AG04450 (cell line): ENCODE measurements around the gene AUTS2. TPM values are rescaled to one million over a fixed set of nuclear protein-coding genes. Genes with fewer than 3 reads are reported as not detected.

Source experiments
- CTCF ChIA-PET: fragments of 300-600, 350-600 bp; formaldehyde crosslinking; extraction: SDS; loops from one replicate; lab custom pipeline; 2022; ENCODE audit warnings: antibody characterized with exemption, inconsistent platforms; lab: Charles Lee
- POLR2A ChIA-PET: fragments of 350-600 bp; formaldehyde crosslinking; extraction: SDS; loops from one replicate; lab custom pipeline; 2021; ENCODE audit warnings: antibody characterized with exemption, inconsistent platforms; lab: Yijun Ruan, JAX
- DNase-seq: peaks from one replicate; pipeline ENCODE4 v3.0.0-alpha.2; 2011; ENCODE audit warnings: low read depth, low spot score
- H3K27ac ChIP-seq: one replicate; pipeline ENCODE4 v1.5.1; 2012; ENCODE audit warnings: low read depth, low read length, control low read depth
- H3K27me3 ChIP-seq: one replicate; pipeline ENCODE4 v1.6.0; 2012; ENCODE audit warnings: low read length; ENCODE audit not compliant: control insufficient read depth, insufficient read depth
- H3K4me3 ChIP-seq: 2 replicates; pipeline ENCODE4 v1.5.1; 2011; ENCODE audit warnings: mild to moderate bottlenecking, low read depth, low read length, control low read depth
- H3K9me3 ChIP-seq: 2 replicates; pipeline ENCODE4 v1.5.1; 2012; ENCODE audit warnings: low read length; ENCODE audit not compliant: control insufficient read depth, insufficient read depth
- CTCF ChIP-seq: IDR thresholded peaks from 2 replicates; pipeline ENCODE4 v1.5.1; 2011; ENCODE audit warnings: low read depth, low read length, control low read depth, inconsistent platforms
- polyA plus RNA-seq: library from polyadenylated mRNA; depleted of rRNA; stranded (reverse); fragments of >200 nt; gene quantifications from 2 replicates; pipeline ENCODE4 v1.2.3, GENCODE V29; 2011

Gene AUTS2
- polyA plus RNA-seq, 1 experiment = 1.5 TPM

GRCh38 chr7:69564454-69565417 lies 33.5 kb upstream of the AUTS2 start:
- TF ChIP-seq CTCF = no peak
- CTCF ChIA-PET = no interaction called here
- H3K27me3 ChIP-seq = no peaks in the 10 kb centered on the region
- no peak overlapping the region for H3K27ac ChIP-seq
- DNase-seq = no peak
- peaks cover 3% of the 10 kb centered on the region; the same call in 1 of the 2 replicates for H3K9me3 ChIP-seq
- no peak overlapping the region for H3K4me3 ChIP-seq
- POLR2A ChIA-PET = no interaction called here

GRCh38 chr7:69567800-69568199 lies 30.5 kb upstream of the AUTS2 start:
- no peak for DNase-seq
- no peaks in the 10 kb centered on the region; the same call in 1 of the 2 replicates for H3K9me3 ChIP-seq
- H3K4me3 ChIP-seq = no peak overlapping the region
- ChIA-PET POLR2A (no interaction called here), CTCF (no interaction called here)
- H3K27me3 ChIP-seq = no peaks in the 10 kb centered on the region
- H3K27ac ChIP-seq = no peak overlapping the region
- TF ChIP-seq CTCF = no peak

- ChIA-PET POLR2A (no interaction called here), CTCF (no interaction called here)
- no peak overlapping the region for H3K27ac ChIP-seq
- no peaks in the 10 kb centered on the region for H3K27me3 ChIP-seq
- TF ChIP-seq CTCF = no peak
- H3K9me3 ChIP-seq = no peaks in the 10 kb centered on the region; the same call in 1 of the 2 replicates
- no peak for DNase-seq
- no peak overlapping the region for H3K4me3 ChIP-seq
Observed at GRCh38 chr7:69568266-69568665, 30.0 kb upstream of the AUTS2 start.

GRCh38 chr7:69575651-69576050 lies 22.6 kb upstream of the AUTS2 start:
- no peaks in the 10 kb centered on the region for H3K27me3 ChIP-seq
- H3K27ac ChIP-seq = no peak overlapping the region
- no peak for TF ChIP-seq CTCF
- no peak for DNase-seq
- H3K4me3 ChIP-seq = no peak overlapping the region
- ChIA-PET POLR2A (no interaction called here), CTCF (no interaction called here)
- H3K9me3 ChIP-seq = 0 out of 2 replicates have a peak, but pooled peaks cover 3% of the 10 kb centered on the region

- Histone ChIP-seq H3K27ac (no peak overlapping the region), H3K4me3 (no peak overlapping the region), H3K27me3 (no peaks in the 10 kb centered on the region), H3K9me3 (0 out of 2 replicates have a peak, but pooled peaks cover 3% of the 10 kb centered on the region)
- TF ChIP-seq CTCF = no peak
- CTCF ChIA-PET = no interaction called here
- POLR2A ChIA-PET = no interaction called here
- DNase-seq = no peak
Observed at GRCh38 chr7:69577221-69577620, 21.1 kb upstream of the AUTS2 start.
